ENCODE results near the gene HFE. TPM values are rescaled to one million over a fixed set of nuclear protein-coding genes. Genes with fewer than 3 reads are reported as not detected.

The HFE gene
- total RNA-seq, 4 donors from 2014 or later, result 5.9 to 11.0 (median 9.0) TPM

DNA sequence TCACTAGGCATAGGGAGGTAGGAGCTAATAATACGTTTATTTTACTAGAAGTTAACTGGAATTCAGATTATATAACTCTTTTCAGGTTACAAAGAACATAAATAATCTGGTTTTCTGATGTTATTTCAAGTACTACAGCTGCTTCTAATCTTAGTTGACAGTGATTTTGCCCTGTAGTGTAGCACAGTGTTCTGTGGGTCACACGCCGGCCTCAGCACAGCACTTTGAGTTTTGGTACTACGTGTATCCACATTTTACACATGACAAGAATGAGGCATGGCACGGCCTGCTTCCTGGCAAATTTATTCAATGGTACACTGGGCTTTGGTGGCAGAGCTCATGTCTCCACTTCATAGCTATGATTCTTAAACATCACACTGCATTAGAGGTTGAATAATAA is 1.1 kb downstream of the HFE start:
- no peak for TF ChIP-seq POLR2A (IDR thresholded peaks at IDR 0.05)
- peak overlapping the region in 2 of 4 donors; percentile 75 to 77 for H3K4me3 ChIP-seq
- peaks cover 0 to 8% (median 0%) of the 10 kb centered on the region in 3 donors for H3K36me3 ChIP-seq
- WGBS, 2 donors, result 35 to 46% methylated on average over 5 of the region's 5 CpGs
- H3K4me1 ChIP-seq, result peaks cover 0 to 24% (median 14%) of the 10 kb centered on the region in 4 donors
- peak overlapping the region; percentile 82 to 94 (median 89) for H3K27ac ChIP-seq
- no peaks in the 10 kb centered on the region for H3K9me3 ChIP-seq
- no peaks in the 10 kb centered on the region for H3K27me3 ChIP-seq
- peak in 1 of 2 donors; percentile 33 for DNase-seq (ENCODE audit: low spot score in 2 of 2)

DNA sequence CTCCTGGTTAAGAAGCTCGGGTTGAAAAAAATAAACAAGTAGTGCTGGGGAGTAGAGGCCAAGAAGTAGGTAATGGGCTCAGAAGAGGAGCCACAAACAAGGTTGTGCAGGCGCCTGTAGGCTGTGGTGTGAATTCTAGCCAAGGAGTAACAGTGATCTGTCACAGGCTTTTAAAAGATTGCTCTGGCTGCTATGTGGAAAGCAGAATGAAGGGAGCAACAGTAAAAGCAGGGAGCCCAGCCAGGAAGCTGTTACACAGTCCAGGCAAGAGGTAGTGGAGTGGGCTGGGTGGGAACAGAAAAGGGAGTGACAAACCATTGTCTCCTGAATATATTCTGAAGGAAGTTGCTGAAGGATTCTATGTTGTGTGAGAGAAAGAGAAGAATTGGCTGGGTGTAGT is 2.0 kb downstream of the HFE start:
- H3K36me3 ChIP-seq, result peaks cover 0 to 9% (median 0%) of the 10 kb centered on the region in 3 donors
- 69 to 81% methylated on average over 2 of the region's 2 CpGs for WGBS, 2 donors
- H3K4me1 ChIP-seq, result peaks cover 0 to 24% (median 14%) of the 10 kb centered on the region in 4 donors
- TF ChIP-seq EP300 (IDR thresholded peaks at IDR 0.05) (no peak), POLR2A (IDR thresholded peaks at IDR 0.05) (no peak)
- TF ChIP-seq, protein P1, sequence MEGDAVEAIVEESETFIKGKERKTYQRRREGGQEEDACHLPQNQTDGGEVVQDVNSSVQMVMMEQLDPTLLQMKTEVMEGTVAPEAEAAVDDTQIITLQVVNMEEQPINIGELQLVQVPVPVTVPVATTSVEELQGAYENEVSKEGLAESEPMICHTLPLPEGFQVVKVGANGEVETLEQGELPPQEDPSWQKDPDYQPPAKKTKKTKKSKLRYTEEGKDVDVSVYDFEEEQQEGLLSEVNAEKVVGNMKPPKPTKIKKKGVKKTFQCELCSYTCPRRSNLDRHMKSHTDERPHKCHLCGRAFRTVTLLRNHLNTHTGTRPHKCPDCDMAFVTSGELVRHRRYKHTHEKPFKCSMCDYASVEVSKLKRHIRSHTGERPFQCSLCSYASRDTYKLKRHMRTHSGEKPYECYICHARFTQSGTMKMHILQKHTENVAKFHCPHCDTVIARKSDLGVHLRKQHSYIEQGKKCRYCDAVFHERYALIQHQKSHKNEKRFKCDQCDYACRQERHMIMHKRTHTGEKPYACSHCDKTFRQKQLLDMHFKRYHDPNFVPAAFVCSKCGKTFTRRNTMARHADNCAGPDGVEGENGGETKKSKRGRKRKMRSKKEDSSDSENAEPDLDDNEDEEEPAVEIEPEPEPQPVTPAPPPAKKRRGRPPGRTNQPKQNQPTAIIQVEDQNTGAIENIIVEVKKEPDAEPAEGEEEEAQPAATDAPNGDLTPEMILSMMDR (IDR thresholded peaks at IDR 0.05), result no peak
- no peaks in the 10 kb centered on the region for H3K9me3 ChIP-seq
- no peak for DNase-seq (ENCODE audit: low spot score in 2 of 2)
- H3K27ac ChIP-seq, result peak overlapping the region in 3 of 4 donors; percentile 82 to 94 (median 90)
- H3K27me3 ChIP-seq, result no peaks in the 10 kb centered on the region
- no peak overlapping the region for H3K4me3 ChIP-seq

DNA sequence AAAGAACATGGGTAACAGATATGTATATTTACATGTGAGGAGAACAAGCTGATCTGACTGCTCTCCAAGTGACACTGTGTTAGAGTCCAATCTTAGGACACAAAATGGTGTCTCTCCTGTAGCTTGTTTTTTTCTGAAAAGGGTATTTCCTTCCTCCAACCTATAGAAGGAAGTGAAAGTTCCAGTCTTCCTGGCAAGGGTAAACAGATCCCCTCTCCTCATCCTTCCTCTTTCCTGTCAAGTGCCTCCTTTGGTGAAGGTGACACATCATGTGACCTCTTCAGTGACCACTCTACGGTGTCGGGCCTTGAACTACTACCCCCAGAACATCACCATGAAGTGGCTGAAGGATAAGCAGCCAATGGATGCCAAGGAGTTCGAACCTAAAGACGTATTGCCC is 5.2 kb downstream of the HFE start:
- Histone ChIP-seq H3K9me3 (no peaks in the 10 kb centered on the region), H3K27ac (no peak overlapping the region), H3K27me3 (no peaks in the 10 kb centered on the region), H3K4me1 (peaks cover 0 to 19% (median 14%) of the 10 kb centered on the region in 4 donors), H3K4me3 (no peak overlapping the region), H3K36me3 (peaks cover 0 to 9% (median 0%) of the 10 kb centered on the region in 3 donors)
- TF ChIP-seq POLR2A (IDR thresholded peaks at IDR 0.05) (no peak), EP300 (IDR thresholded peaks at IDR 0.05) (no peak)
- TF ChIP-seq, protein P1 (IDR thresholded peaks at IDR 0.05), result no peak
- 93 to 95% methylated on average over 4 of the region's 4 CpGs for WGBS, 2 donors
- DNase-seq (ENCODE audit: low spot score in 2 of 2), result no peak

DNA sequence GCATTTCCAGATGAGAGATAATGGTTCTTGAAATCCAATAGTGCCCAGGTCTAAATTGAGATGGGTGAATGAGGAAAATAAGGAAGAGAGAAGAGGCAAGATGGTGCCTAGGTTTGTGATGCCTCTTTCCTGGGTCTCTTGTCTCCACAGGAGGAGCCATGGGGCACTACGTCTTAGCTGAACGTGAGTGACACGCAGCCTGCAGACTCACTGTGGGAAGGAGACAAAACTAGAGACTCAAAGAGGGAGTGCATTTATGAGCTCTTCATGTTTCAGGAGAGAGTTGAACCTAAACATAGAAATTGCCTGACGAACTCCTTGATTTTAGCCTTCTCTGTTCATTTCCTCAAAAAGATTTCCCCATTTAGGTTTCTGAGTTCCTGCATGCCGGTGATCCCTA is 6.8 kb downstream of the HFE start:
- Histone ChIP-seq H3K4me1 (peaks cover 0 to 8% (median 4%) of the 10 kb centered on the region in 4 donors), H3K9me3 (no peaks in the 10 kb centered on the region), H3K27ac (no peak overlapping the region), H3K36me3 (peaks cover 0 to 9% (median 0%) of the 10 kb centered on the region in 3 donors), H3K27me3 (no peaks in the 10 kb centered on the region), H3K4me3 (no peak overlapping the region)
- 80 to 86% methylated on average over 5 of the region's 5 CpGs for WGBS, 2 donors
- DNase-seq (ENCODE audit: low spot score in 2 of 2), result no peak
- TF ChIP-seq EP300 (IDR thresholded peaks at IDR 0.05), result no peak
- TF ChIP-seq, protein P1 (IDR thresholded peaks at IDR 0.05), result no peak
- TF ChIP-seq POLR2A (IDR thresholded peaks at IDR 0.05), result no peak

DNA sequence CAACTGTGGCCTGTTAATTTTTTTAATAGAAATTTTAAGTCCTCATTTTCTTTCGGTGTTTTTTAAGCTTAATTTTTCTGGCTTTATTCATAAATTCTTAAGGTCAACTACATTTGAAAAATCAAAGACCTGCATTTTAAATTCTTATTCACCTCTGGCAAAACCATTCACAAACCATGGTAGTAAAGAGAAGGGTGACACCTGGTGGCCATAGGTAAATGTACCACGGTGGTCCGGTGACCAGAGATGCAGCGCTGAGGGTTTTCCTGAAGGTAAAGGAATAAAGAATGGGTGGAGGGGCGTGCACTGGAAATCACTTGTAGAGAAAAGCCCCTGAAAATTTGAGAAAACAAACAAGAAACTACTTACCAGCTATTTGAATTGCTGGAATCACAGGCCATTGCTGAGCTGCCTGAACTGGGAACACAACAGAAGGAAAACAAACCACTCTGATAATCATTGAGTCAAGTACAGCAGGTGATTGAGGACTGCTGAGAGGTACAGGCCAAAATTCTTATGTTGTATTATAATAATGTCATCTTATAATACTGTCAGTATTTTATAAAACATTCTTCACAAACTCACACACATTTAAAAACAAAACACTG is 10.1 kb downstream of the HFE start:
- TF ChIP-seq, protein P1 (IDR thresholded peaks at IDR 0.05), result peak; percentile 56 to 83 (median 73)
- TF ChIP-seq EP300 (IDR thresholded peaks at IDR 0.05), result no peak
- TF ChIP-seq POLR2A (IDR thresholded peaks at IDR 0.05), result no peak
- Histone ChIP-seq H3K36me3 (peaks cover 0 to 9% (median 0%) of the 10 kb centered on the region in 3 donors), H3K4me1 (peaks cover 0 to 5% (median 0%) of the 10 kb centered on the region in 4 donors), H3K27ac (no peak overlapping the region), H3K27me3 (no peaks in the 10 kb centered on the region), H3K4me3 (no peak overlapping the region), H3K9me3 (no peaks in the 10 kb centered on the region)
- 6% methylated on average over 5 of the region's 5 CpGs for WGBS, 2 donors
- DNase-seq (ENCODE audit: low spot score in 2 of 2), result peak; percentile 36 to 80
